ENCODE measurements around the gene HPS5.

Gene HPS5

DNA sequence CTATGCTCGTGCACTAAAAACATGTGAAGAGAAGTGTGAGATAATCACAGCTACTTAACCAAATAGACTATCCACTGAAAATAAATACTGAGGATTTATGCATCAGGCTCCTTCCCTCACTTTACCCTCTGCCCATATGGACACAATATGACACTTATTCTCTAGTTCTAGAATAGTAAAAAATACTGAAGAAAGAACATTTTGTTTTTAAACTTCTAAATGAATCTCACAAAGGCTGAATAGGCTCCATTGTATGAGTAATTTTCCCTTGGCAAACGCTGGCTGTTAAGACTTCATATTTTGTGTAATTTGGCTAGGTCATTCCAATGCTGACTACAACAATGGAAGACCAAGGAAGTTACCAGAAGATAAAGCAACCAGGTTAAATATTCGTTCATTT, 9.9 kb downstream of the HPS5 start:
- DNase-seq (ENCODE audit: low spot score) = no peak

DNA sequence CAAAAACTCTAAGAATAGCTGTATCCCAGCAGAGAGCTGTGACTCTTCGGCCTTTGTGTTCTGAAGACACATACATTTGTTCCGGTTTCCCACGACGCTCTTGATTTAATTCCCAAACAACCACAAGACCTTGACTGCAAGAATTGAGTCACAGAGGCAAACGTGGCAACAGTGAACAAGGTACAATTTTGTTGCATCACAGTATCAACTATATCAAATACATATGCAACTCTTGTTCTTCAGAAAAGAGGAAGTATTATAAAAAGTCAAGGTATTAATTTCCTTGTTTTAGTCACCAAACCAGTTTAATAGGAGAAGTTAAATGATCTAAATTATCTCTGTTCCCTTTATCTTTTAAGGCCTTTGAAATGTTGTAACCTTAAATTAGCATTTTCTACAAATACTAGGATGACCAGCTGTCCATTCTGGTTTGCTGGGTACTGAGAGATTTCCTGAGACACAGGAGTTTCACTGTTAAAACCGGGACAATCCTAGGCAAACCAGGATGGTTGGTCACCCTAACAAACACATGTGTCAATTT, 11.1 kb downstream of the HPS5 start:
- TF ChIP-seq, protein P1, sequence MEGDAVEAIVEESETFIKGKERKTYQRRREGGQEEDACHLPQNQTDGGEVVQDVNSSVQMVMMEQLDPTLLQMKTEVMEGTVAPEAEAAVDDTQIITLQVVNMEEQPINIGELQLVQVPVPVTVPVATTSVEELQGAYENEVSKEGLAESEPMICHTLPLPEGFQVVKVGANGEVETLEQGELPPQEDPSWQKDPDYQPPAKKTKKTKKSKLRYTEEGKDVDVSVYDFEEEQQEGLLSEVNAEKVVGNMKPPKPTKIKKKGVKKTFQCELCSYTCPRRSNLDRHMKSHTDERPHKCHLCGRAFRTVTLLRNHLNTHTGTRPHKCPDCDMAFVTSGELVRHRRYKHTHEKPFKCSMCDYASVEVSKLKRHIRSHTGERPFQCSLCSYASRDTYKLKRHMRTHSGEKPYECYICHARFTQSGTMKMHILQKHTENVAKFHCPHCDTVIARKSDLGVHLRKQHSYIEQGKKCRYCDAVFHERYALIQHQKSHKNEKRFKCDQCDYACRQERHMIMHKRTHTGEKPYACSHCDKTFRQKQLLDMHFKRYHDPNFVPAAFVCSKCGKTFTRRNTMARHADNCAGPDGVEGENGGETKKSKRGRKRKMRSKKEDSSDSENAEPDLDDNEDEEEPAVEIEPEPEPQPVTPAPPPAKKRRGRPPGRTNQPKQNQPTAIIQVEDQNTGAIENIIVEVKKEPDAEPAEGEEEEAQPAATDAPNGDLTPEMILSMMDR (IDR thresholded peaks at IDR 0.05) = no peak
- peak overlapping the region in 1 of 2 donors; percentile 85 for H3K27ac ChIP-seq
- H3K4me3 ChIP-seq = no peak overlapping the region
- DNase-seq (ENCODE audit: low spot score) = no peak

More for the DNA sequence above, 9.9 kb downstream of the HPS5 start:
- Histone ChIP-seq H3K27ac (peak overlapping the region; percentile 60 to 85), H3K4me3 (peak overlapping the region; percentile 6)
- TF ChIP-seq, protein P1 (IDR thresholded peaks at IDR 0.05) = no peak

DNA sequence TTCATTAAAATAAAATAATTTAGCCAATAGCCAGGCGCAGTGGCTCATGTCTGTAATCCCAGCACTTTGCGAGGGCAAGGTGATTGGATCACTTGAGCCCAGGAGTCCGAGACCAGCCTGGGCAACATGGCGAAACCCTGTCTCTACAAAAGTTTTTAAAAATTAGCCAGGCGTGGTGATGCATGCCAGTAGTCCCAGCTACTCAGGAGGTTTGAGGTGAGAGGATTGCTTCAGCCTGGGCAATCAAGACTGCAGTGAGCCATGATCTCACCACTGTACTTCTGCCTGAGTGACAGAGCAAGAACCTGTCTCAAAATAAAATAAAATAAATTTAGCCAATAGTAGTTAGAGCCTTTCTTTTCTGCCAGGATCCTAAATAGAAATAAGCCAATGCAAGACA, 12.2 kb downstream of the HPS5 start:
- H3K4me3 ChIP-seq = no peak overlapping the region
- TF ChIP-seq, protein P1 (IDR thresholded peaks at IDR 0.05) = no peak
- DNase-seq (ENCODE audit: low spot score) = no peak
- no peak overlapping the region for H3K27ac ChIP-seq

DNA sequence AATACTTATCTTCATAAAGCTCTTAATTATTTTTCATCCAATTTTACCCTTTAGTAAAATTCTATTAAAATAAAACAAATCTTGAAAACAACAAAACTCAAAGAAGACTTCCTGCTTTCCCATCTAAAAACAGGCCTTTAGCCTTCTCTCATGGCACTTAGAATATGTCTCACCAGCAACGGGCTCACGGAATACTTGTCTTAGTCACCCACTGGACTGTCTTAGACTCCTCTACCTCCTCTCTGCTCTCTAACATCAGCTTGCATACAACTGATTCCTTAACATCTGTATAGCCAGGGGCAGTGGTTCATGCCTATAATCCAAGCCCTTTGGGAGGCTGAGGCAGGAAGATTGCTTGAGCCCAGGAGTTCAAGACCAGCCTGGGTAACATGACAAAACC, 13.7 kb downstream of the HPS5 start:
- no peak for DNase-seq (ENCODE audit: low spot score)
- Histone ChIP-seq H3K4me3 (no peak overlapping the region), H3K27ac (peak overlapping the region in 1 of 2 donors; percentile 5)
- TF ChIP-seq, protein P1 (IDR thresholded peaks at IDR 0.05) = no peak

DNA sequence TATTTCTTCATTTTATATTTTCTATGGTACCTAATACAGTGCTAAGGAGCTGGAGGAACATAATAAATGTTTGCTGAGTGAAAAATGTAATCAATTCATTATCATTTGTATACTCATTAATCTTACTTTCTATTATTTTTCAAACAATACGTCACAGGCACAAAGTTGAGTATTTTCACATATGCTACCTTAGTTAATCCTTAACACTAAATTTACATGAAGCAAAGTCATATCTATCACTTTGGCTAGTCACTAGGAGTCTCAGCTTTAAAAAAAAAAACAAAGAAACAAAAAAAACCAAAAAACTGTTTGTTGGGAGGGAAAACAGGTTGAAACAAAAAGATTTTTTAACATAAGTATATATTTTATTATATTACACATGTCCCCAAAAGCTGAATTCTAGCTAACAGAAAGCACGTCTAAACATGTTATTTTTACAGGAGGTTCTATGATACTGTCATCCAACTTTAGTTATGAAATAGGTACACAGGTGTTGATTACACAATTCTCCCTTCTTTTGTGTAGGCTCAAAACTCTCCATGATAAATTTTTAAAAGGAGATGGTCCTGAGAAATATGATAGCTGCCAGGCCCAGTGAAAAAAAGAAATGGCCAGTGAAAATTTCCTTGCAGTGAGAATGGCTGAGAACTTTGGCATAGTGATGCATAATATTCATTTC, 14.3 kb downstream of the HPS5 start:
- TF ChIP-seq, protein P1 (IDR thresholded peaks at IDR 0.05) = no peak
- H3K27ac ChIP-seq = no peak overlapping the region
- no peak for DNase-seq (ENCODE audit: low spot score)
- H3K4me3 ChIP-seq = no peak overlapping the region

DNA sequence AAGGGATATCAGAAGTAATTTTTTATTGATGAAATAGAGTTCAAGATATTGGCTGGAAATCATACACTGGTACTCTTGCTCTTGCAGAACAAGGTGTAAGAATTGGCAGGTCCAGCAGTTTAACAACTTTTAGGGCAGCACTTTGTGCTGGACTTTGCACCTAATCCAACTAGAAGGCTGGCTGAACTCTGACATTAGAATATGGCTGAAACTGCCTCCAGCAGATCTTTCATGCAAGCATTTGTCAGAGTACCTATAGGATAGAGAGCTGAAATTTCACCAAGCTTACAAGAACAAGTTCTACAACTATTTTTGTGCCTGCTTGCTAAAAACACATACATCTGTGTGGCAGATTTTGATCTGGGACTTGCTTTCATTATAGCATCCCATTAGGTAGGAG, 17.2 kb downstream of the HPS5 start:
- H3K27ac ChIP-seq = no peak overlapping the region
- no peak overlapping the region for H3K4me3 ChIP-seq
- TF ChIP-seq, protein P1 (IDR thresholded peaks at IDR 0.05) = no peak
- no peak for DNase-seq (ENCODE audit: low spot score)

DNA sequence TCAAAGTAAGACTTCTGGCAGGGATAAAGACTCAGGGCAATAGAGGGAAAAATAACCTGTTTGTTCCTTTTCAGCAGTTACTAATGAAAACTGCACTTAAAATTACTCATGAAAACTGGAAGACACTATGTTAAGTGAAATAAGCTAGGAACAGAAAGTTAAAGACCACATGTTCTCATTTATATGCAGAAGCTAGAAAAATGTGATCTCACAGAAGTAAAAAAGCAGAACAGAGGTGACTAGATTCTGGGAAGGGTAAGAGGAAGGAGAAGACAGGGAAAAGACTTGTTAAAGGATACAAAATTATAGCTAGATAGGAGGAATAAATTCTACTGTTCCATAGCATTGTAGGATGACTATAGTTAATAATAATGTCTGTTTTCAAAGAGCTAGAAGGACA, 22.2 kb downstream of the HPS5 start:
- Histone ChIP-seq H3K27ac (no peak overlapping the region), H3K4me3 (no peak overlapping the region)
- TF ChIP-seq, protein P1 (IDR thresholded peaks at IDR 0.05) = no peak
- DNase-seq (ENCODE audit: low spot score) = no peak

Data from coronary artery (tissue), 2 donors.